Testis (tissue), 3 donors: ENCODE data around the gene AGBL4. TPM values are rescaled to one million over a fixed set of nuclear protein-coding genes. Genes with fewer than 3 reads are reported as not detected.
"Not testable (repeated sequence)": the region's sequence is repeated elsewhere in the genome, so short reads cannot be mapped to it uniquely, and the experiment has no call there.

Experiments used
- DNase-seq: peaks from one replicate; pipeline ENCODE4 v3.0.0-alpha.2; 2019
- H3K27ac ChIP-seq, 2 donors: fragments of 200-600 bp; sonication (generic); one replicate each; pipeline ENCODE4 v1.5.1; 2019
- H3K27me3 ChIP-seq: fragments of 200-600 bp; sonication (generic); one replicate; pipeline ENCODE4 v1.5.1; 2019
- H3K36me3 ChIP-seq: fragments of 200-600 bp; sonication (generic); one replicate; pipeline ENCODE4 v1.5.1; 2017; ENCODE audit warnings: low read depth; ENCODE audit errors: missing control alignments
- H3K4me1 ChIP-seq: fragments of 200-600 bp; sonication (generic); one replicate; pipeline ENCODE4 v1.5.1; 2019
- H3K4me3 ChIP-seq, 2 donors: fragments of 200-600 bp; sonication (generic); one replicate each; pipeline ENCODE4 v1.5.1; 2017 to 2019
- H3K9me3 ChIP-seq: fragments of 200-600 bp; sonication (generic); one replicate; pipeline ENCODE4 v1.5.1; 2017
- POLR2A ChIP-seq: fragments of 450-650 bp; IDR thresholded peaks from one replicate; pipeline ENCODE4 v1.6.1; 2017; ENCODE audit warnings: antibody characterized with exemption, mild to moderate bottlenecking, moderate library complexity
- WGBS, 2 donors: methylation state at CpG; one replicate each; pipeline ENCODE4 v1.1.5; 2018; 5-methylcytosine and 5-hydroxymethylcytosine counted together
- intact Hi-C: fragments of 100-400 bp; cut with DNase I; formaldehyde crosslinking; loops from one replicate; pipeline ENCODE4 v1.15.1; 2023; ENCODE audit warnings: low total_unique reads
- polyA plus RNA-seq: library from polyadenylated mRNA; stranded (reverse); fragments of 350-450 nt; fragmentation: Illumina TruSeq; extraction: RNeasy Lipid Tissue Mini Kit (QIAGEN cat#74804); gene quantifications from one replicate; pipeline ENCODE4 v1.2.3, GENCODE V29; 2014; ENCODE audit warnings: low read depth, low replicate concordance; ENCODE audit not compliant: insufficient read depth
- total RNA-seq, 2 donors: library from RNA; depleted of rRNA; stranded (reverse); fragments of >200 nt; gene quantifications; one replicate each; pipeline ENCODE4 v1.2.3, GENCODE V29; 2016
- TF ChIP-seq, protein P1 (sequence below), 3 experiments: fragments of 450-650 bp in 2 of 3; fragments of 200-600 bp in 1 of 3; sonication (generic) in 1 of 3; IDR thresholded peaks; one replicate each; pipeline ENCODE4 v1.5.1; 2016 to 2019; ENCODE audit warnings: antibody characterized with exemption in 3 of 3, mild to moderate bottlenecking in 2 of 3, moderate library complexity in 1 of 3

AGBL4 gene
- total and polyA plus RNA-seq, 3 donors from 2014 or later = 3.3 to 6.9 (median 5.8) TPM

DNA sequence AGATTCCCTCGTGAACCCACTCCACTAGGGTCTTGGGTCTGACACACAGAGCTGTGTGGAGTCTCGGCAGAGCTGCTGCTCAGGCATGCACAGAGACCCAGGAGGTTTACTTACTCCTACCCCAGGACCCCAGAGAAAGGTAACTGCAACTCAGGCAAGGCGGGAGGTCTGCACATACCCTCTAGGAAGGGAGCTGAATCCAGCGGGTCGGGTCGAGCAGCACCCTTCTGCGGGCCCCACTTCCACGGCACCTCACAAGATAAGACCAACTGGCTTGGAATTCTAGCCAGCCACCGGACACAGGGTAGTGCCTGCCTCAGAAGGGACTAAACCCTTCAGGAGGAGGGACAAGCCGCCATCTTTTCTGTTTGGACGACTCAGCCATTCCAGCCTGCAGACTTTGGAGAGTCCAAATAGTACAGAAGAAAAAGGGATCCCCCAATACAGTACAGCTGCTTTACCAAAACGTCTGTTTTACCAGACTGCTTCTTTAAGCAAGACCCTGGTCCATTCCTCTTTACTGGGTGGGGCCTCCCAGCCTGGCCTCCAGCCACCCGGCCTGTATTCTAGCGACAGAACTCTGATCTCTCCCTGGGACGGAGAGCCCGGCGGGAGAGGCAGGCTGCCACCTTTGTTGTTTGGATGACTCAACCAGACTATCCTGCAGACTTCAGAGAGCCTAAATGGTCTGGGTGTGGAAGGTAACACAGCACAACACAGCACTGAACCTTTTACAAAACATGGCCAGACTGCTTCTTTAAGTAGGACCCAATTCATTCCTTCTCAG is 692.5 kb downstream of the AGBL4 start:
- WGBS, 2 donors = 69 to 82% methylated on average over 12 to 17 of the region's 17 CpGs
- intact Hi-C loops = no loop called here
- Histone ChIP-seq H3K27ac (no peak overlapping the region), H3K4me1 (no peaks in the 10 kb centered on the region), H3K27me3 (no peaks in the 10 kb centered on the region), H3K9me3 (no peaks in the 10 kb centered on the region), H3K4me3 (peak overlapping the region in 1 of 2 donors; percentile 29), H3K36me3 (no peaks in the 10 kb centered on the region)
- no peak for TF ChIP-seq POLR2A
- TF ChIP-seq, protein P1, sequence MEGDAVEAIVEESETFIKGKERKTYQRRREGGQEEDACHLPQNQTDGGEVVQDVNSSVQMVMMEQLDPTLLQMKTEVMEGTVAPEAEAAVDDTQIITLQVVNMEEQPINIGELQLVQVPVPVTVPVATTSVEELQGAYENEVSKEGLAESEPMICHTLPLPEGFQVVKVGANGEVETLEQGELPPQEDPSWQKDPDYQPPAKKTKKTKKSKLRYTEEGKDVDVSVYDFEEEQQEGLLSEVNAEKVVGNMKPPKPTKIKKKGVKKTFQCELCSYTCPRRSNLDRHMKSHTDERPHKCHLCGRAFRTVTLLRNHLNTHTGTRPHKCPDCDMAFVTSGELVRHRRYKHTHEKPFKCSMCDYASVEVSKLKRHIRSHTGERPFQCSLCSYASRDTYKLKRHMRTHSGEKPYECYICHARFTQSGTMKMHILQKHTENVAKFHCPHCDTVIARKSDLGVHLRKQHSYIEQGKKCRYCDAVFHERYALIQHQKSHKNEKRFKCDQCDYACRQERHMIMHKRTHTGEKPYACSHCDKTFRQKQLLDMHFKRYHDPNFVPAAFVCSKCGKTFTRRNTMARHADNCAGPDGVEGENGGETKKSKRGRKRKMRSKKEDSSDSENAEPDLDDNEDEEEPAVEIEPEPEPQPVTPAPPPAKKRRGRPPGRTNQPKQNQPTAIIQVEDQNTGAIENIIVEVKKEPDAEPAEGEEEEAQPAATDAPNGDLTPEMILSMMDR (IDR thresholded peaks at IDR 0.05) = no peak
- peak; percentile 16 for DNase-seq

DNA sequence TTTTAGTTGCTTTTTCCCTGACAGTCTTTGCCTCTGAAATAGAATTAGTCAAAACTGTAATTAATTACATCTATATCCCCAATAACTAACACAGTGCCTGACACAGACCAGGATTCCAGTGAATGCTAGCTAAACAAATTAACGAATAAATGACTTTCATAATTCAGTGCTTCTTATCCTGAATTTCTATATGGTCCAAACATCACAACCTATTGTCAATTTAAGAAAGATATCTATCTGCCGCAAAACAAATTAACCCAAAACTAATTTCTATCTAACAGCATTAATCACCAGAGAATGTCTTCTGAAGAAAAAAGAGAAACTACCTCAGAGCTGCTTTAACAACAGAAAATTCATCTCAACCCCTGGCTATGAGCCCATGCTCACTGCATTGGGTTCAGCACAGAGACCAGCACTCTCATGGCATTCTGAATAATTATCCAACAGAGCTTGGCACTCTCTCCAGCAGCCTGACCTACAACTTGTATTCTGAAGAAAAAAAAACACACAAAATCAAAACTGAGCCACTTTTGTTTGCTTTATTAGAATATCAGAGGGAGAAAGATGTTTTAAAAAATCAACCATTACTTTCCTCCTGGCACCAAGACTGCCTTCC is 699.7 kb downstream of the AGBL4 start:
- 84 to 88% methylated on average over 2 of the region's 2 CpGs for whole genome bisulfite sequencing, 2 donors
- Histone ChIP-seq H3K27ac (no peak overlapping the region), H3K4me3 (no peak overlapping the region), H3K36me3 (no peaks in the 10 kb centered on the region), H3K9me3 (no peaks in the 10 kb centered on the region), H3K4me1 (no peaks in the 10 kb centered on the region), H3K27me3 (no peaks in the 10 kb centered on the region)
- TF ChIP-seq, protein P1 (IDR thresholded peaks at IDR 0.05) = no peak
- no peak for TF ChIP-seq POLR2A
- intact Hi-C loops = no loop called here
- no peak for DNase-seq

DNA sequence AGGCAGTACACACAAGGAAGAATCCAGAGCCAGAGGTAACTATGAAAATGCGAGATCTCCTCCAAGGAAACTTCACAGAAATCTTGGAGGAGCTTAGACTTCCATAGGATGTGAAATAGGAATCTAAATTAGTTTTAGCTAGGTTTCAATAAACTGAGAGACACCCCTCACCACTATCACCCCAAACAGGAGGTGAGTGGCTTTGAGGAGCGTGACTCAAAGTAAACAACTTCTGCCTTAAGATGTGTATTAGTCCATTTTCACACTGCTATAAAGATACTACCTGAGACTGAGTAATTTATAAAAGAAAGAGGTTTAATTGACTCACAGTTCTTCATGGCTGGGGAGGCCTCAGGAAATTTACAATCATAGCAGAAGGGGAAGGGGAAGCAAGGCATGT is 703.3 kb downstream of the AGBL4 start:
- H3K9me3 ChIP-seq, intact Hi-C loops, H3K4me3 ChIP-seq, H3K27me3 ChIP-seq, H3K4me1 ChIP-seq, DNase-seq, H3K27ac ChIP-seq, H3K36me3 ChIP-seq: not testable (repeated sequence)
- 89% methylated on average over 2 of the region's 2 CpGs for WGBS, 2 donors

DNA sequence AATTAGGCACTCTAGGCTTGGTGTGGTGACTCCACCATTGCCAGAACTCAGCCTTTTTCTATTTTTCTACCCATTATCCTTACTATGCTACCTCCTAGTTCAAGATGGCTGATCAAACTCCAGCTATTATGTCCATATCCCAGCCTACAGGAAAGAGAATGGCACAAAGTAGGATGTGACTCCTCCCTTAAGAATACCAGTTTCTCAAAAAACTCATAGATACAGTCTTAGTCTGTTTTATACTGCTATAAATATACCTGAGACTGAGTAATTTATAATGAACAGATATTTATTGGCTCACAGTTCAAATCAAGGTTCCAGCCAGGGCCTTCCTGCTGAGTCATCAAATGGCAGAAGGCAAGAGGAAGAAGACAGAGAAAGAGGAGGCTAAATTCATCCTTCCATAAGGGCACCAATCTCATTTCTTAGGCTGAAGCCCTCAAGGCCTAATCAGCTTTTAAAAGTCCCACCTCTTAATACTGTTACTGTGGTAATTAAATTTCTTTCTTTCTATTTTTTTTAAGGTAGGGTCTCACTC is 704.3 kb downstream of the AGBL4 start:
- no peaks in the 10 kb centered on the region for H3K36me3 ChIP-seq
- H3K27me3 ChIP-seq = no peaks in the 10 kb centered on the region
- H3K4me3 ChIP-seq = no peak overlapping the region
- TF ChIP-seq POLR2A = no peak
- TF ChIP-seq, protein P1 (IDR thresholded peaks at IDR 0.05) = no peak
- no peak for DNase-seq
- H3K9me3 ChIP-seq = no peaks in the 10 kb centered on the region
- no peak overlapping the region for H3K27ac ChIP-seq
- intact Hi-C loops = no loop called here
- H3K4me1 ChIP-seq = no peaks in the 10 kb centered on the region

DNA sequence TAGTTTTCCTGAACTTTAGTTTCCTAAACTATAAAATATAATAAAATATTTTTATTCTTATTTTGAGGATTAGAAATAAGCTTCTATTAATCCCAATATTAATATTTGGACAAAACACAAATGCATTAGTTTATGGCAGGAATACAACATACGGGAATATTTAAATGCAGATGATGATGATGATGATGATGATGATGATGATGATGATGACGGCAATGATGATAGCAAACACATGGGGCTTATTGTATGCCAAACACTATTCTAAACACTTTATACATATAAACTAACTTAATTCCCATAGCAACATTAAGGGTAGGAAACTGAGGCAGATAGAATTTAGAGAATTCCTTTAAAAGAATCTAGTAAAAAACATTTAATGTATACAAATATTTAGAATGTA is 705.5 kb downstream of the AGBL4 start:
- H3K4me1 ChIP-seq = no peaks in the 10 kb centered on the region
- 91 to 93% methylated on average over 2 of the region's 2 CpGs for WGBS, 2 donors
- H3K27me3 ChIP-seq = no peaks in the 10 kb centered on the region
- TF ChIP-seq, protein P1 (IDR thresholded peaks at IDR 0.05) = no peak
- TF ChIP-seq POLR2A = no peak
- no peaks in the 10 kb centered on the region for H3K36me3 ChIP-seq
- H3K27ac ChIP-seq = no peak overlapping the region
- intact Hi-C loops = no loop called here
- H3K4me3 ChIP-seq = no peak overlapping the region
- no peaks in the 10 kb centered on the region for H3K9me3 ChIP-seq
- DNase-seq = no peak
